ENCODE data around the gene SHISA6.

DNA sequence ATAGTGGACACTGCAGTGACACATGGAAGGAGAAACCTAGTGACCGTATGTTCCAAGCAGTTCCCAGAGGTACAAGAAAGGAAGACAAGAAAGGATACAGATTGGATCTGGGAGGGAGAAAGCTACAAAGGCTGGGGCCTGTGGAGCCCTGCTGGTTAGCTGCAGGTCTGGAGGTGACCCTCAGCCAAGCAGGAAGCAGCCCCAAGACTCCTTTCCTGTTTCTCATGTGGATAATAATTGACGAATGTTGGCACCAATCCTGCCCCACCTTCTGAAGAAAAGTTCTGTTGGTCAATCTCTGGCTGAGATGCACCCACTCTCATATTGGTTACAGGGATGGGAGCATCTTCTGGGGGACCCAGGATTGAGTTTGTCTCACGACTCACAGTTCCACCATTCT, 99.8 kb downstream of the SHISA6 start:
- TF ChIP-seq, protein P1, sequence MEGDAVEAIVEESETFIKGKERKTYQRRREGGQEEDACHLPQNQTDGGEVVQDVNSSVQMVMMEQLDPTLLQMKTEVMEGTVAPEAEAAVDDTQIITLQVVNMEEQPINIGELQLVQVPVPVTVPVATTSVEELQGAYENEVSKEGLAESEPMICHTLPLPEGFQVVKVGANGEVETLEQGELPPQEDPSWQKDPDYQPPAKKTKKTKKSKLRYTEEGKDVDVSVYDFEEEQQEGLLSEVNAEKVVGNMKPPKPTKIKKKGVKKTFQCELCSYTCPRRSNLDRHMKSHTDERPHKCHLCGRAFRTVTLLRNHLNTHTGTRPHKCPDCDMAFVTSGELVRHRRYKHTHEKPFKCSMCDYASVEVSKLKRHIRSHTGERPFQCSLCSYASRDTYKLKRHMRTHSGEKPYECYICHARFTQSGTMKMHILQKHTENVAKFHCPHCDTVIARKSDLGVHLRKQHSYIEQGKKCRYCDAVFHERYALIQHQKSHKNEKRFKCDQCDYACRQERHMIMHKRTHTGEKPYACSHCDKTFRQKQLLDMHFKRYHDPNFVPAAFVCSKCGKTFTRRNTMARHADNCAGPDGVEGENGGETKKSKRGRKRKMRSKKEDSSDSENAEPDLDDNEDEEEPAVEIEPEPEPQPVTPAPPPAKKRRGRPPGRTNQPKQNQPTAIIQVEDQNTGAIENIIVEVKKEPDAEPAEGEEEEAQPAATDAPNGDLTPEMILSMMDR (IDR thresholded peaks at IDR 0.05) = no peak
- TF ChIP-seq POLR2A (IDR thresholded peaks at IDR 0.05) = no peak

All from thyroid gland (tissue), 4 donors.